GM12892 (cell line): ENCODE measurements around the gene GAS2L2.

Source experiments
- POLR2A ChIP-seq: IDR thresholded peaks from 2 replicates; pipeline ENCODE4 v1.6.1; 2011; ENCODE audit warnings: low read depth, low read length, control low read depth
- POLR2AphosphoS5 ChIP-seq: IDR thresholded peaks from 2 replicates; pipeline ENCODE4 v1.6.1; 2011; ENCODE audit warnings: low read depth, low read length, control low read depth
- TAF1 ChIP-seq: IDR thresholded peaks from 2 replicates; pipeline ENCODE4 v1.6.1; 2011; ENCODE audit warnings: low read depth, mild to moderate bottlenecking, control low read depth, low read length, borderline replicate concordance

- TF ChIP-seq POLR2AphosphoS5: no peak
- no peak for TF ChIP-seq TAF1
- no peak for TF ChIP-seq POLR2A
Measured at GRCh38 chr17:35725058-35725457, 28.0 kb downstream of the GAS2L2 start.
